Measurements from ENCODE around the gene MPG.
A peak's percentile ranks its signal among the peaks of the same experiment; 100 is the strongest.

Gene MPG

GRCh38 chr16:88613-89012 lies 10.6 kb downstream of the MPG start:
- no peak for TF ChIP-seq CTCF (conservative IDR thresholded peaks at IDR 0.05; ENCODE audit: low read depth)
- ChIA-PET POLR2A (ENCODE audit: low non-redundant PET) (interaction anchor here (0.5 kb wide), 1 partner anchor 22 kb away, joined by 3 read pairs; no protein-coding TSS in a partner anchor), CTCF (interaction anchor here (0.7 to 0.9 kb wide), 2 partner anchors 23 to 1577 kb away, joined by 3 to 5 read pairs; no protein-coding TSS in a partner anchor)
- no peak for DNase-seq (ENCODE audit: low spot score)
- no peak overlapping the region for H3K27ac ChIP-seq

GRCh38 chr16:89391-90302 lies 11.6 kb downstream of the MPG start:
- CTCF ChIA-PET, result interaction anchor here (1.5 kb wide), 1 partner anchor 24 kb away, joined by 5 read pairs; no protein-coding TSS in a partner anchor
- no peak for DNase-seq (ENCODE audit: low spot score)
- peak overlapping the region; percentile 41 for H3K27ac ChIP-seq
- no peak for TF ChIP-seq CTCF (conservative IDR thresholded peaks at IDR 0.05; ENCODE audit: low read depth)
- POLR2A ChIA-PET (ENCODE audit: low non-redundant PET), result interaction anchor here (0.5 kb wide), 1 partner anchor 23 kb away, joined by 3 read pairs; no protein-coding TSS in a partner anchor

GRCh38 chr16:91484-91883 lies 13.5 kb downstream of the MPG start:
- peak overlapping the region; percentile 41 for H3K27ac ChIP-seq
- ChIA-PET POLR2A (ENCODE audit: low non-redundant PET) (no interaction called here), CTCF (interaction anchor here (0.6 to 1.4 kb wide), 2 partner anchors 26 to 42 kb away, joined by 4 to 6 read pairs; no protein-coding TSS in a partner anchor)
- TF ChIP-seq CTCF (conservative IDR thresholded peaks at IDR 0.05; ENCODE audit: low read depth), result no peak
- DNase-seq (ENCODE audit: low spot score), result no peak

GRCh38 chr16:92431-93339 lies 14.7 kb downstream of the MPG start:
- peak overlapping the region; percentile 41 for H3K27ac ChIP-seq
- ChIA-PET POLR2A (ENCODE audit: low non-redundant PET) (no interaction called here), CTCF (interaction anchor here (0.6 to 6.7 kb wide), 3 partner anchors 25 to 1619 kb away, joined by 4 to 135 read pairs (median 6); no protein-coding TSS in a partner anchor)
- DNase-seq (ENCODE audit: low spot score), result no peak
- no peak for TF ChIP-seq CTCF (conservative IDR thresholded peaks at IDR 0.05; ENCODE audit: low read depth)

GRCh38 chr16:94918-95265 lies 16.9 kb downstream of the MPG start:
- CTCF ChIA-PET, result interaction anchor here (1.7 to 6.7 kb wide), 2 partner anchors 28 to 32 kb away, joined by 8 to 135 read pairs; no protein-coding TSS in a partner anchor
- H3K27ac ChIP-seq, result peak overlapping the region; percentile 41
- no peak for DNase-seq (ENCODE audit: low spot score)
- no peak for TF ChIP-seq CTCF (conservative IDR thresholded peaks at IDR 0.05; ENCODE audit: low read depth)
- POLR2A ChIA-PET (ENCODE audit: low non-redundant PET), result no interaction called here

- peak; percentile 97 for TF ChIP-seq CTCF (conservative IDR thresholded peaks at IDR 0.05; ENCODE audit: low read depth)
- peak overlapping the region; percentile 32 for H3K27ac ChIP-seq
- ChIA-PET CTCF (interaction anchor here (0.6 to 6.7 kb wide), 22 partner anchors 10 to 554 kb away, joined by 3 to 135 read pairs (median 4); partner anchors contain the start of gene RHBDF1), POLR2A (ENCODE audit: low non-redundant PET) (interaction anchor here (0.6 kb wide), 1 partner anchor 10 kb away, joined by 3 read pairs; no protein-coding TSS in a partner anchor)
- peak; percentile 94 for DNase-seq (ENCODE audit: low spot score)
These were observed 18.9 kb downstream of the MPG start for GRCh38 chr16:96935-97381.

Data from RWPE1 (cell line).